ENCODE measurements around the gene IPCEF1. TPM values are rescaled to one million over a fixed set of nuclear protein-coding genes. Genes with fewer than 3 reads are reported as not detected.
A peak's percentile ranks its signal among the peaks of the same experiment; 100 is the strongest.

The IPCEF1 gene
- total and polyA plus RNA-seq, 4 donors = 0.85 to 18.1 (median 3.6) TPM

- ATAC-seq (ENCODE audit: insufficient read depth, low FRiP score) (no peak), DNase-seq (no peak)
- no peak for TF ChIP-seq CTCF (IDR thresholded peaks at IDR 0.05; ENCODE audit: control extremely low read depth, extremely low read depth)
- H3K27me3 ChIP-seq (ENCODE audit: control insufficient read depth in 3 of 3, insufficient read depth in 3 of 3, low read length in 2 of 3) = no peaks in the 10 kb centered on the region
- H3K27ac ChIP-seq (ENCODE audit: low read depth in 1 of 2, low read length in 1 of 2) = no peak overlapping the region
- H3K4me3 ChIP-seq = no peak overlapping the region
- H3K9ac ChIP-seq (ENCODE audit: insufficient read depth in 1 of 2, low read length in 2 of 2) = no peak overlapping the region
- H3K9me3 ChIP-seq (ENCODE audit: control insufficient read depth in 4 of 4, insufficient read depth in 3 of 4, low read length in 3 of 4) = no peaks in the 10 kb centered on the region
- WGBS, 2 donors = 68 to 91% methylated on average over 4 of the region's 4 CpGs
- H3K4me1 ChIP-seq (ENCODE audit: control insufficient read depth in 5 of 5, insufficient read depth in 5 of 5, low read length in 5 of 5) = no peaks in the 10 kb centered on the region
- H3K36me3 ChIP-seq (ENCODE audit: control insufficient read depth in 4 of 4, insufficient read depth in 4 of 4, low read length in 4 of 4) = no peaks in the 10 kb centered on the region
These were observed 105.5 kb downstream of the IPCEF1 start for GRCh38 chr6:154251116-154251515.

GRCh38 chr6:154249499-154250298 is 106.9 kb downstream of the IPCEF1 start:
- Histone ChIP-seq H3K9ac (ENCODE audit: insufficient read depth in 1 of 2, low read length in 2 of 2) (no peak overlapping the region), H3K27me3 (ENCODE audit: control insufficient read depth in 3 of 3, insufficient read depth in 3 of 3, low read length in 2 of 3) (no peaks in the 10 kb centered on the region), H3K9me3 (ENCODE audit: control insufficient read depth in 4 of 4, insufficient read depth in 3 of 4, low read length in 3 of 4) (no peaks in the 10 kb centered on the region), H3K4me1 (ENCODE audit: control insufficient read depth in 5 of 5, insufficient read depth in 5 of 5, low read length in 5 of 5) (peaks cover 0 to 4% (median 0%) of the 10 kb centered on the region in 5 donors), H3K27ac (ENCODE audit: low read depth in 1 of 2, low read length in 1 of 2) (peak overlapping the region in 1 of 2 donors; percentile 51), H3K36me3 (ENCODE audit: control insufficient read depth in 4 of 4, insufficient read depth in 4 of 4, low read length in 4 of 4) (no peaks in the 10 kb centered on the region), H3K4me3 (no peak overlapping the region)
- DNase-seq (no peak), ATAC-seq (ENCODE audit: insufficient read depth, low FRiP score) (no peak)
- 64 to 69% methylated on average over 8 of the region's 8 CpGs for WGBS, 2 donors
- no peak for TF ChIP-seq CTCF (IDR thresholded peaks at IDR 0.05; ENCODE audit: control extremely low read depth, extremely low read depth)

GRCh38 chr6:154247119-154247861 is 109.3 kb downstream of the IPCEF1 start:
- Histone ChIP-seq H3K27ac (ENCODE audit: low read depth in 1 of 2, low read length in 1 of 2) (no peak overlapping the region), H3K4me3 (no peak overlapping the region), H3K27me3 (ENCODE audit: control insufficient read depth in 3 of 3, insufficient read depth in 3 of 3, low read length in 2 of 3) (no peaks in the 10 kb centered on the region), H3K4me1 (ENCODE audit: control insufficient read depth in 5 of 5, insufficient read depth in 5 of 5, low read length in 5 of 5) (peaks cover 0 to 4% (median 0%) of the 10 kb centered on the region in 5 donors), H3K36me3 (ENCODE audit: control insufficient read depth in 4 of 4, insufficient read depth in 4 of 4, low read length in 4 of 4) (no peaks in the 10 kb centered on the region), H3K9me3 (ENCODE audit: control insufficient read depth in 4 of 4, insufficient read depth in 3 of 4, low read length in 3 of 4) (no peaks in the 10 kb centered on the region), H3K9ac (ENCODE audit: insufficient read depth in 1 of 2, low read length in 2 of 2) (no peak overlapping the region)
- DNase-seq (peak in 2 of 3 donors; percentile 34 to 38), ATAC-seq (ENCODE audit: insufficient read depth, low FRiP score) (no peak)
- 21 to 23% methylated on average over 12 of the region's 12 CpGs for WGBS, 2 donors
- no peak for TF ChIP-seq CTCF (IDR thresholded peaks at IDR 0.05; ENCODE audit: control extremely low read depth, extremely low read depth)
